ENCODE measurements around the gene KCNG2.

GRCh38 chr18:79846936-79847557, 49.3 kb downstream of the KCNG2 start:
- TF ChIP-seq POLR2A (IDR thresholded peaks at IDR 0.05): no peak
- no peak for TF ChIP-seq CTCF (IDR thresholded peaks at IDR 0.05)

Measured in gastroesophageal sphincter (tissue), 3 donors.